Measurements from ENCODE around the gene PEF1. TPM values are rescaled to one million over a fixed set of nuclear protein-coding genes. Genes with fewer than 3 reads are reported as not detected.

The PEF1 gene
- polyA plus RNA-seq, 1 donor (not counting 4 experiments of a cell fraction or from before 2014, with no cell fraction given): 72.2 TPM

- H2AFZ ChIP-seq (ENCODE audit: control insufficient read depth, low read length): no peak overlapping the region
- DNase-seq (ENCODE audit: low read depth, low spot score) (no peak), FAIRE-seq (no peak)
- dilution Hi-C loops (cut with MboI; ENCODE audit: extremely low pct_ligation_motif_present, low sequenced_read_pairs): no loop called here
- H3K4me2 ChIP-seq (ENCODE audit: control insufficient read depth, extremely low read depth, insufficient read depth, low read depth, low read length): no peak overlapping the region
- no peak overlapping the region for H3K4me3 ChIP-seq (ENCODE audit: control insufficient read depth in 2 of 3, extremely low read depth in 1 of 3, insufficient read depth in 2 of 3, low read depth in 1 of 3, low read length in 3 of 3)
- no peaks in the 10 kb centered on the region for H4K20me1 ChIP-seq (ENCODE audit: control insufficient read depth, extremely low read depth, insufficient read depth, low read length)
- no peaks in the 10 kb centered on the region for H3K9me1 ChIP-seq (ENCODE audit: control insufficient read depth, extremely low read depth, insufficient read depth, low read length)
- no peak overlapping the region for H3K9ac ChIP-seq (ENCODE audit: control insufficient read depth, extremely low read depth, insufficient read depth, low read length)
- TF ChIP-seq CTCF (optimal IDR thresholded peaks at IDR 0.05 in 1 of 3, IDR thresholded peaks at IDR 0.05 in 1 of 3, conservative IDR thresholded peaks at IDR 0.05 in 1 of 3; ENCODE audit: extremely low read depth in 1 of 3, insufficient read depth in 2 of 3, low read length in 3 of 3) (no peak), EZH2 (IDR thresholded peaks at IDR 0.05; ENCODE audit: low read length) (no peak)
- no peaks in the 10 kb centered on the region for H3K27me3 ChIP-seq (ENCODE audit: control insufficient read depth, extremely low read depth, insufficient read depth, low read length)
- H3K9me3 ChIP-seq (ENCODE audit: control insufficient read depth, low read depth, low read length): no peaks in the 10 kb centered on the region
- H3K79me2 ChIP-seq (ENCODE audit: control insufficient read depth, insufficient read depth, low read length): no peaks in the 10 kb centered on the region
- peaks cover 24% of the 10 kb centered on the region for H3K4me1 ChIP-seq (ENCODE audit: control insufficient read depth, extremely low read depth, insufficient read depth, low read length)
- no peak overlapping the region for H3K27ac ChIP-seq (ENCODE audit: control insufficient read depth, insufficient read depth, low read length)
- H3K36me3 ChIP-seq (ENCODE audit: control insufficient read depth in 2 of 2, extremely low read depth in 1 of 2, insufficient read depth in 2 of 2, low read length in 2 of 2): peaks cover 59 to 67% of the 10 kb centered on the region in 2 experiments
Observed at GRCh38 chr1:31691951-31692350, 47.3 kb upstream of the PEF1 start.

- H3K27ac ChIP-seq (ENCODE audit: control insufficient read depth, insufficient read depth, low read length): no peak overlapping the region
- no peak overlapping the region for H3K4me2 ChIP-seq (ENCODE audit: control insufficient read depth, extremely low read depth, insufficient read depth, low read depth, low read length)
- FAIRE-seq (no peak), DNase-seq (ENCODE audit: low read depth, low spot score) (no peak)
- H2AFZ ChIP-seq (ENCODE audit: control insufficient read depth, low read length): no peak overlapping the region
- H3K9ac ChIP-seq (ENCODE audit: control insufficient read depth, extremely low read depth, insufficient read depth, low read length): no peak overlapping the region
- H3K9me1 ChIP-seq (ENCODE audit: control insufficient read depth, extremely low read depth, insufficient read depth, low read length): no peaks in the 10 kb centered on the region
- no peaks in the 10 kb centered on the region for H3K79me2 ChIP-seq (ENCODE audit: control insufficient read depth, insufficient read depth, low read length)
- no peak for TF ChIP-seq EZH2 (IDR thresholded peaks at IDR 0.05; ENCODE audit: low read length)
- TF ChIP-seq CTCF (optimal IDR thresholded peaks at IDR 0.05 in 1 of 3, IDR thresholded peaks at IDR 0.05 in 1 of 3, conservative IDR thresholded peaks at IDR 0.05 in 1 of 3; ENCODE audit: extremely low read depth in 1 of 3, insufficient read depth in 2 of 3, low read length in 3 of 3): no peak
- no peak overlapping the region for H3K4me3 ChIP-seq (ENCODE audit: control insufficient read depth in 2 of 3, extremely low read depth in 1 of 3, insufficient read depth in 2 of 3, low read depth in 1 of 3, low read length in 3 of 3)
- dilution Hi-C loops (cut with MboI; ENCODE audit: extremely low pct_ligation_motif_present, low sequenced_read_pairs): no loop called here
- peaks cover 19% of the 10 kb centered on the region for H3K4me1 ChIP-seq (ENCODE audit: control insufficient read depth, extremely low read depth, insufficient read depth, low read length)
- H4K20me1 ChIP-seq (ENCODE audit: control insufficient read depth, extremely low read depth, insufficient read depth, low read length): no peaks in the 10 kb centered on the region
- no peaks in the 10 kb centered on the region for H3K9me3 ChIP-seq (ENCODE audit: control insufficient read depth, low read depth, low read length)
- no peaks in the 10 kb centered on the region for H3K27me3 ChIP-seq (ENCODE audit: control insufficient read depth, extremely low read depth, insufficient read depth, low read length)
- peaks cover 54 to 63% of the 10 kb centered on the region in 2 experiments for H3K36me3 ChIP-seq (ENCODE audit: control insufficient read depth in 2 of 2, extremely low read depth in 1 of 2, insufficient read depth in 2 of 2, low read length in 2 of 2)
Observed at GRCh38 chr1:31691446-31691845, 46.8 kb upstream of the PEF1 start.

Data from keratinocyte (primary cell).